Activated T-helper 2 cell treated with anti-CD3 and anti-CD28 coated beads, Interferon-gamma antibody, Interleukin-2, Interleukin-4, amounts not matched to agents 10 μg/mL and 5 μg/mL and 100 μg/mL, durations not matched to agents 14 hours and 24 hours and 36 hours (primary cell): ENCODE measurements around the gene CEACAM18. TPM values are rescaled to one million over a fixed set of nuclear protein-coding genes. Genes with fewer than 3 reads are reported as not detected.
"Not testable (repeated sequence)": the region's sequence is repeated elsewhere in the genome, so short reads cannot be mapped to it uniquely, and the experiment has no call there.

Experiments
- DNase-seq: peaks from one replicate; pipeline ENCODE4 v3.0.0; 2021; ENCODE audit warnings: low spot score
- H3K27ac Mint-ChIP-seq: one replicate; pipeline ENCODE4 v1.8.0; 2021; ENCODE audit warnings: mixed read lengths
- H3K27me3 Mint-ChIP-seq: one replicate; pipeline ENCODE4 v1.8.0; 2021; ENCODE audit warnings: low read depth, mixed read lengths
- H3K36me3 Mint-ChIP-seq: one replicate; pipeline ENCODE4 v1.8.0; 2021; ENCODE audit warnings: low read depth, mixed read lengths
- H3K4me1 Mint-ChIP-seq: one replicate; pipeline ENCODE4 v1.8.0; 2021; ENCODE audit warnings: low read depth, mixed read lengths
- H3K4me3 Mint-ChIP-seq: one replicate; pipeline ENCODE4 v1.8.0; 2021; ENCODE audit warnings: low read depth, mild to moderate bottlenecking, moderate library complexity, mixed read lengths
- H3K9me3 Mint-ChIP-seq: one replicate; pipeline ENCODE4 v1.8.0; 2021; ENCODE audit warnings: mixed read lengths
- intact Hi-C: fragments of 100-400 bp; cut with micrococcal nuclease; formaldehyde crosslinking; loops from one replicate; pipeline ENCODE4 v1.15.1; 2023
- total RNA-seq: library from RNA; stranded (reverse); gene quantifications from 2 replicates; pipeline ENCODE4 v1.2.3, GENCODE V29; 2022

The CEACAM18 gene
- total RNA-seq, 1 donor from 2014 or later: not detected

GRCh38 chr19:51450730-51451307 is 27.5 kb upstream of the CEACAM18 start:
- intact Hi-C loops: no loop called here
- no peak for DNase-seq

GRCh38 chr19:51456541-51457290 is 21.6 kb upstream of the CEACAM18 start:
- Mint-ChIP-seq H3K4me3 (no peak overlapping the region), H3K9me3 (peaks cover 8% of the 10 kb centered on the region), H3K27ac (no peak overlapping the region), H3K36me3 (peaks cover 7% of the 10 kb centered on the region), H3K27me3 (no peaks in the 10 kb centered on the region), H3K4me1 (peaks cover 21% of the 10 kb centered on the region)
- intact Hi-C loops: no loop called here
- no peak for DNase-seq

More at GRCh38 chr19:51450730-51451307, 27.5 kb upstream of the CEACAM18 start:
- Mint-ChIP-seq H3K9me3 (peaks cover 37% of the 10 kb centered on the region), H3K27me3 (no peaks in the 10 kb centered on the region), H3K27ac (peak overlapping the region; percentile 74), H3K36me3 (peaks cover 39% of the 10 kb centered on the region), H3K4me3 (no peak overlapping the region), H3K4me1 (peaks cover 38% of the 10 kb centered on the region)

GRCh38 chr19:51457351-51458013 is 20.9 kb upstream of the CEACAM18 start:
- peaks cover 22% of the 10 kb centered on the region for H3K4me1 Mint-ChIP-seq
- H3K27me3 Mint-ChIP-seq: no peaks in the 10 kb centered on the region
- intact Hi-C loops: no loop called here
- H3K36me3 Mint-ChIP-seq: peaks cover under 1% of the 10 kb centered on the region
- DNase-seq: no peak
- H3K4me3 Mint-ChIP-seq: no peak overlapping the region
- H3K9me3 Mint-ChIP-seq: peaks cover under 1% of the 10 kb centered on the region
- no peak overlapping the region for H3K27ac Mint-ChIP-seq

DNA sequence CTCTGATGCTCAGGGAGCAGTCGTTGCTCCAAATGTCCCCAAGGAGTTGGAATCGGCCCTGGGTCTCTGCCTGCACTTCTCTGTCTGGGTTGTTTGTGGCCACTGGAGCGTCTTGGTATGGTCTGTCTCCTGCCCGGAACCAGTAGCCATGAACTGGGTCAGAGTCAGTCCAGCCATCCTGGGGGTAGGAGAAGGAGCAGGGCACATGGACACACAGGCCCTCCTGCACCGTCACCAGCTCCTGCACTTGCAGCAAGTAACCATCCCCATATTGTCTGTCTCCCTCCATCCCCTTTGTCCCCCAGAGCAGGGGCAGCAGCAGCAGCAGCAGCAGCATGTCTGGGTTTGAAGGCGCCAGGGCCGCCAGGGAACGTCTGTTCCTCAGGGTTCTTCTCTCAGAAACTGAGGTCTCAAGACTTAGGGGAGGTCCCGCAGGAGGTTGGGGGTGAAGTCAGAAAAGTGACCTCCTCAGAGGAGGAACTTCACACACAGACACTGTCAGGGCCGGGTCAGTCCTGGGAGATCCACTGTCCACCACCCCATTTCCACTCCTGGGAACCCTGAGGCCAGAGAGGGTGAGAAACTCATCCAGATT is 20.2 kb upstream of the CEACAM18 start, which contains the start of gene SIGLEC8:
TSS of gene SIGLEC8 (minus strand) at position 404 of the 595 bp plus-strand sequence. CDS start at position 337, 67 bp downstream.
- Mint-ChIP-seq H3K27me3 (no peaks in the 10 kb centered on the region), H3K4me3 (no peak within 1 kb of the TSS), H3K36me3 (no peaks in the 10 kb centered on the region), H3K9me3 (no peaks in the 10 kb centered on the region), H3K27ac (no peak within 1 kb of the TSS), H3K4me1 (peaks cover 26% of the 10 kb centered on the region)
- DNase-seq: no peak
- intact Hi-C loops: no loop called here

- Mint-ChIP-seq H3K4me3 (no peak overlapping the region), H3K4me1 (peaks cover 31% of the 10 kb centered on the region)
- intact Hi-C loops: no loop called here
Measured at GRCh38 chr19:51458899-51459505, 19.3 kb upstream of the CEACAM18 start.

GRCh38 chr19:51460164-51460992 is 18.0 kb upstream of the CEACAM18 start:
- peaks cover 40% of the 10 kb centered on the region for H3K4me1 Mint-ChIP-seq
- no peak overlapping the region for H3K4me3 Mint-ChIP-seq
- intact Hi-C loops: no loop called here
- H3K36me3 Mint-ChIP-seq: no peaks in the 10 kb centered on the region
- DNase-seq: no peak
- H3K9me3 Mint-ChIP-seq: no peaks in the 10 kb centered on the region
- no peaks in the 10 kb centered on the region for H3K27me3 Mint-ChIP-seq
- no peak overlapping the region for H3K27ac Mint-ChIP-seq

More at GRCh38 chr19:51458899-51459505, 19.3 kb upstream of the CEACAM18 start:
- no peaks in the 10 kb centered on the region for H3K36me3 Mint-ChIP-seq
- DNase-seq: no peak
- no peaks in the 10 kb centered on the region for H3K27me3 Mint-ChIP-seq
- H3K27ac Mint-ChIP-seq: no peak overlapping the region
- H3K9me3 Mint-ChIP-seq: no peaks in the 10 kb centered on the region

GRCh38 chr19:51461723-51462161 is 16.6 kb upstream of the CEACAM18 start:
- no peaks in the 10 kb centered on the region for H3K27me3 Mint-ChIP-seq
- peaks cover 48% of the 10 kb centered on the region for H3K4me1 Mint-ChIP-seq
- DNase-seq: no peak
- H3K9me3 Mint-ChIP-seq: no peaks in the 10 kb centered on the region
- H3K36me3 Mint-ChIP-seq: no peaks in the 10 kb centered on the region
- H3K4me3 Mint-ChIP-seq: no peak overlapping the region
- intact Hi-C loops: no loop called here
- no peak overlapping the region for H3K27ac Mint-ChIP-seq

- H3K36me3 Mint-ChIP-seq: no peaks in the 10 kb centered on the region
- no peak for DNase-seq
- peaks cover 54% of the 10 kb centered on the region for H3K4me1 Mint-ChIP-seq
- no peak overlapping the region for H3K27ac Mint-ChIP-seq
- H3K4me3 Mint-ChIP-seq: no peak overlapping the region
- no peaks in the 10 kb centered on the region for H3K9me3 Mint-ChIP-seq
- intact Hi-C loops: no loop called here
- H3K27me3 Mint-ChIP-seq: no peaks in the 10 kb centered on the region
Measured at GRCh38 chr19:51462276-51462675, 16.1 kb upstream of the CEACAM18 start.

DNA sequence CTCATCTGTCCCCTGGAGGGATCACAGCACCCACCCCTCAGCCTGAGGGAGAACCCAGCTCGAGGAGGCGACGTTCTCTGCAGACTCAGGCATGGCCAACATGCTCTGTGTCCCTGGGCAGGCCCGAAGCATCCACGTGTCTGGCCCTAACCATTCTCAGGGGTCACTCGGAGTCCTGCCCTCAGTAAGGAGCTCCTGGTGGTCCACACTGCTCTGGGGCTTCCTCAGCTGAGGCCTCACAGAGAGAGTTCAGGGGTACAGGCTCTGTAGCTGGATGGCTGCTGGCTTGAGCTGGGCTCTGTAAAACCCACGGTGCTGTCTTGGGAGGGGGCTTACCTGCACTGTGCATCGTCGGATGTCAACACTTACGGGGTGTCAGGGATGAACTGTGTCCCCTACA is 15.7 kb upstream of the CEACAM18 start:
- no peak overlapping the region for H3K4me3 Mint-ChIP-seq
- intact Hi-C loops: no loop called here
- no peaks in the 10 kb centered on the region for H3K36me3 Mint-ChIP-seq
- no peaks in the 10 kb centered on the region for H3K9me3 Mint-ChIP-seq
- H3K4me1 Mint-ChIP-seq: peaks cover 58% of the 10 kb centered on the region
- no peaks in the 10 kb centered on the region for H3K27me3 Mint-ChIP-seq
- DNase-seq: no peak
- H3K27ac Mint-ChIP-seq: no peak overlapping the region

- intact Hi-C loops, H3K9me3 Mint-ChIP-seq, DNase-seq, H3K36me3 Mint-ChIP-seq, H3K27me3 Mint-ChIP-seq: not testable (repeated sequence)
- peak overlapping the region; percentile 57 for H3K4me3 Mint-ChIP-seq
- H3K27ac Mint-ChIP-seq: peak overlapping the region; percentile 34
- H3K4me1 Mint-ChIP-seq: peaks cover 72% of the 10 kb centered on the region
Measured at GRCh38 chr19:51463976-51464581, 14.3 kb upstream of the CEACAM18 start.

DNA sequence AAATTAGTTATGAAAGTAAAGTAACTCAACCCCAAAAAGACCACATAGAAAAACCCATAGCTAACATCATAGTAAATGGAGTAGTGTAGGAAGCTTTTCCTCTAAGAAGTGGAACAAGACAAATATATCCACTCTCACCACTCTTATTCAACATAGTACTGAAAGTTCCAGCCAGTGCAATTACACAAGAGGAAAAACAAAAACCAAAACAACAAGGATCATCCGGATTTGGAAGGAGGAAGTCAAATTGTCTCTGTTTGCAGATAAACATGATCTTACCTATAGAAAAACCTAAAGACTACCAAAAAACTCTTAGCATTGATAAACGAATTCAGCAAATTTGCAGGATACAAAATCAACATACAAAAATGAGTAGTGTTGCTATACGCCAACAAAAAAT is 11.6 kb upstream of the CEACAM18 start:
- H3K4me3 Mint-ChIP-seq: no peak overlapping the region
- H3K27me3 Mint-ChIP-seq: no peaks in the 10 kb centered on the region
- H3K9me3 Mint-ChIP-seq: no peaks in the 10 kb centered on the region
- no peak for DNase-seq
- intact Hi-C loops: loop anchor here (1.0 to 2.0 kb wide), 2 partner anchors 18 to 26 kb away; no protein-coding TSS in a partner anchor
- no peak overlapping the region for H3K27ac Mint-ChIP-seq
- H3K4me1 Mint-ChIP-seq: peaks cover 63% of the 10 kb centered on the region
- no peaks in the 10 kb centered on the region for H3K36me3 Mint-ChIP-seq
